ENCODE data around the gene RPAP3. TPM values are rescaled to one million over a fixed set of nuclear protein-coding genes. Genes with fewer than 3 reads are reported as not detected.
A peak's percentile ranks its signal among the peaks of the same experiment; 100 is the strongest.

Gene RPAP3
- total and polyA plus RNA-seq, 2 of the 4 experiments (the other 2 are of a cell fraction), result 10.6 to 13.4 TPM

GRCh38 chr12:47704719-47705118 is 1.1 kb downstream of the RPAP3 start:
- H3K9me3 ChIP-seq (ENCODE audit: control insufficient read depth, insufficient read depth, low read length), result no peaks in the 10 kb centered on the region
- no peak overlapping the region for H4K5ac ChIP-seq (ENCODE audit: low read depth, low read length)
- no TSS peak for BruUV-seq (replicated peaks)
- no peak overlapping the region for H2BK15ac ChIP-seq (ENCODE audit: low read depth, low read length)
- TF ChIP-seq CEBPB (IDR thresholded peaks at IDR 0.05; ENCODE audit: low read depth, low read length) (no peak), CTCF (conservative IDR thresholded peaks at IDR 0.05; ENCODE audit: low read depth, low read length) (no peak), RFX5 (IDR thresholded peaks at IDR 0.05; ENCODE audit: low read depth, low read length) (no peak), ELK1 (IDR thresholded peaks at IDR 0.05; ENCODE audit: borderline replicate concordance, low read depth, low read length) (no peak), MAFK (IDR thresholded peaks at IDR 0.05; ENCODE audit: low read depth, low read length) (no peak), BHLHE40 (IDR thresholded peaks at IDR 0.05; ENCODE audit: low read depth, low read length) (no peak), NFE2L2 (IDR thresholded peaks at IDR 0.05; ENCODE audit: low read depth, low read length) (no peak), FOS (IDR thresholded peaks at IDR 0.05; ENCODE audit: low read depth, low read length) (no peak), MXI1 (IDR thresholded peaks at IDR 0.05; ENCODE audit: borderline replicate concordance, low read depth, low read length) (no peak), POLR2A (IDR thresholded peaks at IDR 0.05; ENCODE audit: low read depth, low read length) (no peak), USF2 (IDR thresholded peaks at IDR 0.05; ENCODE audit: low read depth, low read length) (no peak), CHD1 (IDR thresholded peaks at IDR 0.05; ENCODE audit: low read depth, low read length) (no peak)
- intact Hi-C loops (cut with micrococcal nuclease) (no loop called here), dilution Hi-C loops (cut with HindIII; ENCODE audit: low sequenced_read_pairs, unreplicated experiment) (no loop called here), in situ Hi-C loops (cut with MboI; ENCODE audit: low sequenced_read_pairs) (no loop called here)
- peak overlapping the region; percentile 31; the same call in 1 of the 2 replicates for H2AK5ac ChIP-seq (ENCODE audit: low read depth, low read length)
- H3K4me1 ChIP-seq (ENCODE audit: control insufficient read depth, insufficient read depth, low read length), result no peaks in the 10 kb centered on the region; the same call in 1 of the 2 replicates
- H3K4me3 ChIP-seq (ENCODE audit: insufficient read depth, low read depth, low read length), result peak overlapping the region; percentile 74
- no peak for ATAC-seq (ENCODE audit: low read depth)
- POLR2A ChIA-PET (ENCODE audit: unreplicated experiment), result no interaction called here
- H3K9me1 ChIP-seq (ENCODE audit: insufficient read depth, low read length), result peaks cover 9% of the 10 kb centered on the region; the same call in 1 of the 2 replicates
- CTCF ChIA-PET, result no interaction called here
- no peak overlapping the region for H2AK9ac ChIP-seq (replicated peaks; ENCODE audit: low read depth, low read length, poor library complexity)
- no peak overlapping the region for H3K27ac ChIP-seq (ENCODE audit: insufficient read depth, low read length)
- no peak overlapping the region for H2AFZ ChIP-seq (replicated peaks; ENCODE audit: low read length, poor library complexity)
- peaks cover 5% of the 10 kb centered on the region for H3K36me3 ChIP-seq (ENCODE audit: control insufficient read depth, insufficient read depth, low read length)
- peak overlapping the region; percentile 22 for H2BK5ac ChIP-seq (ENCODE audit: low read depth, low read length, poor library complexity, severe bottlenecking)
- peak overlapping the region; percentile 75; the same call in 1 of the 2 replicates for H3K4ac ChIP-seq (ENCODE audit: low read depth, low read length)
- 93% methylated on average over 3 of the region's 9 CpGs; no CpG with 5 or more reads in 1 of the 2 experiments for WGBS, 2 experiments (ENCODE audit: extremely low coverage in 2 of 2, insufficient read length in 1 of 2)
- peak overlapping the region; percentile 91; the same call in 1 of the 2 replicates for H3K14ac ChIP-seq (replicated peaks; ENCODE audit: low read depth, low read length)
- no peak overlapping the region for H3K18ac ChIP-seq (ENCODE audit: low read depth, low read length)
- H3K56ac ChIP-seq (ENCODE audit: extremely low read depth, insufficient read depth, low read length), result peak overlapping the region; percentile 39; the same call in 1 of the 2 replicates
- no peak overlapping the region for H2BK20ac ChIP-seq (ENCODE audit: low read depth, low read length)
- H3K4me2 ChIP-seq (ENCODE audit: low read depth, low read length), result peak overlapping the region; percentile 77; the same call in 1 of the 2 replicates
- H4K8ac ChIP-seq (ENCODE audit: low read depth in 2 of 2, low read length in 2 of 2), result peak overlapping the region in 1 of 2 experiments; percentile 30; a peak in 1 of 4 replicates
- H2BK120ac ChIP-seq (ENCODE audit: low read depth, low read length), result no peak overlapping the region
- peaks cover 4% of the 10 kb centered on the region; the same call in 1 of the 2 replicates for H4K20me1 ChIP-seq (ENCODE audit: insufficient read depth, low read length)
- peaks cover 21 to 45% of the 10 kb centered on the region in 2 experiments for H3K79me1 ChIP-seq (ENCODE audit: low read depth in 1 of 2, low read length in 2 of 2)
- H3K27me3 ChIP-seq (ENCODE audit: control insufficient read depth, insufficient read depth, low read length), result no peaks in the 10 kb centered on the region
- peak overlapping the region; percentile 97 for H3K23ac ChIP-seq (ENCODE audit: low read depth, low read length)
- H3K9ac ChIP-seq (ENCODE audit: low read depth, low read length), result peak overlapping the region; percentile 51; the same call in 1 of the 2 replicates
- no peak for DNase-seq
- H4K91ac ChIP-seq (ENCODE audit: insufficient read depth, low read depth, low read length), result no peak overlapping the region
